Measurements from ENCODE around the gene P2RY8. TPM values are rescaled to one million over a fixed set of nuclear protein-coding genes. Genes with fewer than 3 reads are reported as not detected.
"Not testable (repeated sequence)": the region's sequence is repeated elsewhere in the genome, so short reads cannot be mapped to it uniquely, and the experiment has no call there.

P2RY8 gene
- total and polyA plus RNA-seq, 2 donors from 2014 or later: 1.4 to 6.6 TPM

DNA sequence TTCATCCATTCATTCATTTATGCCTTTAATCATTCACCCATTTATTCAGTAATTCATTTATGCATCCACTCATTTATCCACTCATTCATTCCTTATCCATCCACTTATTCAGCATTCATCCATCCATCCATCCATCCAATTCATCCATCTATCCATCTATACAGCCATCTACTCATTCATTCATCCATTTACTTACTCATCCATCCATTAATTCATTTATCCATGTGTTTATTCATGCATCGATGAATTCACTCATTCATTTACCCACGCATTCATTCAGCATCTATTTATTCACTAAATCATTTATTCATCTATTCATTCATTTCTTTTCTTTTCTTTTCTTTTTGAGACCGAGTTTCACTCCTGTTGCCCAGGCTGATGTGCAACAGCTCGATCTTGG is 10.4 kb downstream of the P2RY8 start:
- Histone ChIP-seq H3K9ac (ENCODE audit: low read length in 3 of 3) (no peak overlapping the region), H3K4me1 (ENCODE audit: control insufficient read depth in 2 of 3, insufficient read depth in 2 of 3, low read depth in 1 of 3, low read length in 3 of 3) (peaks cover 0 to 1% (median 0%) of the 10 kb centered on the region in 3 donors), H3K36me3 (ENCODE audit: control insufficient read depth in 2 of 3, insufficient read depth in 3 of 3, low read length in 3 of 3) (no peaks in the 10 kb centered on the region), H3K9me3 (ENCODE audit: control insufficient read depth in 2 of 3, insufficient read depth in 1 of 3, low read length in 3 of 3) (peaks cover 0 to 1% (median 0%) of the 10 kb centered on the region in 3 donors), H3K4me3 (ENCODE audit: low read length in 3 of 3) (no peak overlapping the region), H3K27ac (ENCODE audit: low read depth in 2 of 2, low read length in 2 of 2) (no peak overlapping the region), H3K27me3 (ENCODE audit: control insufficient read depth, insufficient read depth, low read length) (no peaks in the 10 kb centered on the region)
- DNase-seq: no peak
- TF ChIP-seq, protein P1, sequence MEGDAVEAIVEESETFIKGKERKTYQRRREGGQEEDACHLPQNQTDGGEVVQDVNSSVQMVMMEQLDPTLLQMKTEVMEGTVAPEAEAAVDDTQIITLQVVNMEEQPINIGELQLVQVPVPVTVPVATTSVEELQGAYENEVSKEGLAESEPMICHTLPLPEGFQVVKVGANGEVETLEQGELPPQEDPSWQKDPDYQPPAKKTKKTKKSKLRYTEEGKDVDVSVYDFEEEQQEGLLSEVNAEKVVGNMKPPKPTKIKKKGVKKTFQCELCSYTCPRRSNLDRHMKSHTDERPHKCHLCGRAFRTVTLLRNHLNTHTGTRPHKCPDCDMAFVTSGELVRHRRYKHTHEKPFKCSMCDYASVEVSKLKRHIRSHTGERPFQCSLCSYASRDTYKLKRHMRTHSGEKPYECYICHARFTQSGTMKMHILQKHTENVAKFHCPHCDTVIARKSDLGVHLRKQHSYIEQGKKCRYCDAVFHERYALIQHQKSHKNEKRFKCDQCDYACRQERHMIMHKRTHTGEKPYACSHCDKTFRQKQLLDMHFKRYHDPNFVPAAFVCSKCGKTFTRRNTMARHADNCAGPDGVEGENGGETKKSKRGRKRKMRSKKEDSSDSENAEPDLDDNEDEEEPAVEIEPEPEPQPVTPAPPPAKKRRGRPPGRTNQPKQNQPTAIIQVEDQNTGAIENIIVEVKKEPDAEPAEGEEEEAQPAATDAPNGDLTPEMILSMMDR (IDR thresholded peaks at IDR 0.05; ENCODE audit: borderline replicate concordance, extremely low read depth, insufficient read depth): no peak
- intact Hi-C loops (cut with DNase I): no loop called here
- FAIRE-seq: no peak

DNA sequence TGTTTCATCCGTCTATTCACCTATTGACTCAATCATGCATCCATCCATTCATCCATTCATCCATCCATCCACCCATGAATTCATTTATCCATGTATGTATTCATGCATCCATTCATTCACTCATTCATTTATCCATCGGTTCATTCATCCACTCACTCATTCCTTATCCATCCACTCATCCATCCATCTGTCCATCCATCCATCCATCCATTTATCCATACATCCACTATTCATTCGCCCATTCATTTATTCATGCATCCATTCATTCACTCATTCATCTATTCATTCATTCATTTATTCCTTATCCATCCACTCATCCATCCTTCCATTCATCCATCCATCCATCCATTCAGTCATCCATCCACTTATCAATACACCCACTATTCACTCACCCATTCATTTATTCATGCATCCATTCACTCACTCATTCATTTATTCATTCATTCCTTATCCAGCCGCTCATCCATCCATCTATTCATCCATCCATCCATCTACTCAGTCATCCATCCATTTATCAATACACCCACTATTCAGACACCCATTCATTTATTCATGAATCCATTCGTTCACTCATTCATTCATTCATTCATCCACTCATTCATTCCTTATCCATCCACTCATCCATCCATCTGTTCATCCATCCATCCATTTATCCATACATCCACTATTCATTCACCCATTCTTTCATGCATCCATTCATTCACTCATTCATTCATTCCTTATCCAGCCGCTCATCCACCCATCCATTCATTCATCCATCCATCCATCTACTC is 11.2 kb downstream of the P2RY8 start:
- FAIRE-seq (no peak), DNase-seq (no peak)
- H3K9me3 ChIP-seq (ENCODE audit: control insufficient read depth in 2 of 3, insufficient read depth in 1 of 3, low read length in 3 of 3): peaks cover 0 to 1% (median 0%) of the 10 kb centered on the region in 3 donors
- intact Hi-C loops (cut with DNase I): no loop called here
- H3K9ac ChIP-seq (ENCODE audit: low read length in 3 of 3): no peak overlapping the region
- H3K4me1 ChIP-seq (ENCODE audit: control insufficient read depth in 2 of 3, insufficient read depth in 2 of 3, low read depth in 1 of 3, low read length in 3 of 3): no peaks in the 10 kb centered on the region
- no peak overlapping the region for H3K4me3 ChIP-seq (ENCODE audit: low read length in 3 of 3)
- no peaks in the 10 kb centered on the region for H3K36me3 ChIP-seq (ENCODE audit: control insufficient read depth in 2 of 3, insufficient read depth in 3 of 3, low read length in 3 of 3)
- H3K27me3 ChIP-seq (ENCODE audit: control insufficient read depth, insufficient read depth, low read length): no peaks in the 10 kb centered on the region
- TF ChIP-seq, protein P1 (IDR thresholded peaks at IDR 0.05; ENCODE audit: borderline replicate concordance, extremely low read depth, insufficient read depth): no peak
- H3K27ac ChIP-seq (ENCODE audit: low read depth in 2 of 2, low read length in 2 of 2): no peak overlapping the region

DNA sequence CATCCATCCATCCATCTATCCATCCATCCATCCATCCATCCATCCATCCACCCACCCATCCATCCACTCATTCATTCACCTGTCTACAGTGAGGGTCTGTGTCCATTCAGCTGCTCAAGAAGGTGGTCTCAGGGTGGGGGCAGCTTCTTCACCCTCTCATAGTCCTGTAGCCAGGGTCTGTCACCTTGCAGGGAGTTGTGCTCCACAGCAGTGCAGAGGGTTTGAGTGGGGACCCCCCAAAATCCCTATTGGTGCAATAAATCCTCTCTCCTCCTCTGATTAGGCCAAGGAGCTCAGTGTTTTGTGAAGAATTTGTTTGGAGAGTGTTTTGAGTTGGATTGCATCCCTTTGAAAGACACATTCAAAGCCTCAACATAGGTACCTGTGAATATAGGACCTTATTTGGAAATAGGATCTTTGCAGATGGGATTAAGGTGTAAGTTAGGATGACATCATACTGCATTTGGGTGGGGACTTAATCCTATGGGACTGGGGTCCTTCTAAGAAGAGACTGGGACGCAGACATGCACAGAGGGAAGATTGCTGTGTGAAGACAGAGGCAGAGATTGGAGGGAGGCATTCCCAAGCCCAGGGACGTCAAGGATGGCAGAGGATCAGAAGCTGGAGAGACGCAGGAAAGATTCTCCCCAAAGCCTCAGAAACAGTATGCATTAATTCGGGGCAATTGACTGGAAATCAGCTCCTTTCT is 12.0 kb downstream of the P2RY8 start:
- DNase-seq (no peak), FAIRE-seq (no peak)

DNA sequence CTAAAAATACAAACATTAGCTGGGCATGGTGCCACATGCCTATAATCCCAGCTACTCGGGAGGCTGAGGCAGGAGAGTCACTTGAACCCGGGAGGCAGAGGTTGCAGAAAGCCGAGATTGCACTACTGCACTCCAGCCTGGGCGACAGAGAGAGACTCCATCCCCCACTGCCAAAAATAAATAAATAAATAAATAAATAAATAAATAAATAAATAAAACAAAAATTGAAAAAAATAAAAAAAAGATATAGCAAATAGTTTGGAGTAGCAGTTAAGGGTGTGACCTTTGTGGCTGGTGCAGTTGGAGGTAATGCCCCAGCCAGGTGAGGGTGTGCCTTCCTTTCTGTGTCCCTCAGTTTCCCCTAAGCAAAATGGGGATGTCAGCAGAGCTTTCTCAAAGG is 14.1 kb downstream of the P2RY8 start:
- H3K36me3 ChIP-seq (ENCODE audit: control insufficient read depth in 2 of 3, insufficient read depth in 3 of 3, low read length in 3 of 3); H3K9ac ChIP-seq (ENCODE audit: low read length in 3 of 3); H3K4me1 ChIP-seq (ENCODE audit: control insufficient read depth in 2 of 3, insufficient read depth in 2 of 3, low read depth in 1 of 3, low read length in 3 of 3); H3K4me3 ChIP-seq (ENCODE audit: low read length in 3 of 3); DNase-seq; H3K27ac ChIP-seq (ENCODE audit: low read depth in 2 of 2, low read length in 2 of 2); intact Hi-C loops (cut with DNase I); H3K27me3 ChIP-seq (ENCODE audit: control insufficient read depth, insufficient read depth, low read length); H3K9me3 ChIP-seq (ENCODE audit: control insufficient read depth in 2 of 3, insufficient read depth in 1 of 3, low read length in 3 of 3); FAIRE-seq: not testable (repeated sequence)

More for the DNA sequence above, 12.0 kb downstream of the P2RY8 start:
- no peak overlapping the region for H3K9ac ChIP-seq (ENCODE audit: low read length in 3 of 3)
- no peaks in the 10 kb centered on the region for H3K27me3 ChIP-seq (ENCODE audit: control insufficient read depth, insufficient read depth, low read length)
- TF ChIP-seq, protein P1 (IDR thresholded peaks at IDR 0.05; ENCODE audit: borderline replicate concordance, extremely low read depth, insufficient read depth): no peak
- peaks cover 0 to 1% (median 0%) of the 10 kb centered on the region in 3 donors for H3K9me3 ChIP-seq (ENCODE audit: control insufficient read depth in 2 of 3, insufficient read depth in 1 of 3, low read length in 3 of 3)
- no peak overlapping the region for H3K4me3 ChIP-seq (ENCODE audit: low read length in 3 of 3)
- no peaks in the 10 kb centered on the region for H3K36me3 ChIP-seq (ENCODE audit: control insufficient read depth in 2 of 3, insufficient read depth in 3 of 3, low read length in 3 of 3)
- intact Hi-C loops (cut with DNase I): no loop called here
- no peaks in the 10 kb centered on the region for H3K4me1 ChIP-seq (ENCODE audit: control insufficient read depth in 2 of 3, insufficient read depth in 2 of 3, low read depth in 1 of 3, low read length in 3 of 3)
- H3K27ac ChIP-seq (ENCODE audit: low read depth in 2 of 2, low read length in 2 of 2): no peak overlapping the region
